Limb (tissue), 2 donors: Measurements from ENCODE around the gene SLC6A6.

Experiments used
- DNase-seq, 2 donors: peaks; one replicate each; pipeline ENCODE4 v3.0.0-alpha.2; 2016; ENCODE audit errors: extremely low spot score in 2 of 2

The SLC6A6 gene

GRCh38 chr3:14518432-14518802, 116.0 kb downstream of the SLC6A6 start:
- peak in 1 of 2 donors; percentile 18 for DNase-seq

- DNase-seq: no peak
Observed at GRCh38 chr3:14518893-14519292, 116.5 kb downstream of the SLC6A6 start.

- DNase-seq: peak in 1 of 2 donors; percentile 9
Observed at GRCh38 chr3:14519406-14519805, 117.0 kb downstream of the SLC6A6 start.

GRCh38 chr3:14520149-14520548, 117.7 kb downstream of the SLC6A6 start:
- DNase-seq: peak in 1 of 2 donors; percentile 9

- DNase-seq: peak in 1 of 2 donors; percentile 16
Observed at GRCh38 chr3:14520967-14521366, 118.6 kb downstream of the SLC6A6 start.

GRCh38 chr3:14521611-14522010, 119.2 kb downstream of the SLC6A6 start:
- peak in 1 of 2 donors; percentile 20 for DNase-seq

- peak in 1 of 2 donors; percentile 43 for DNase-seq
Observed at GRCh38 chr3:14522129-14522691, 119.8 kb downstream of the SLC6A6 start.

GRCh38 chr3:14522768-14523167, 120.4 kb downstream of the SLC6A6 start:
- DNase-seq: no peak

- peak in 1 of 2 donors; percentile 15 for DNase-seq
Observed at GRCh38 chr3:14523792-14524191, 121.4 kb downstream of the SLC6A6 start.

GRCh38 chr3:14524311-14524711, 121.9 kb downstream of the SLC6A6 start:
- peak in 1 of 2 donors; percentile 30 for DNase-seq

- DNase-seq: peak in 1 of 2 donors; percentile 11
Observed at GRCh38 chr3:14524920-14525660, 122.7 kb downstream of the SLC6A6 start.

GRCh38 chr3:14525685-14526631, 123.6 kb downstream of the SLC6A6 start:
- DNase-seq: peak in 1 of 2 donors; percentile 18

- DNase-seq: no peak
Observed at GRCh38 chr3:14528081-14528480, 125.7 kb downstream of the SLC6A6 start.

- no peak for DNase-seq
Observed at GRCh38 chr3:14531856-14532395, 129.5 kb downstream of the SLC6A6 start.

- no peak for DNase-seq
Observed at GRCh38 chr3:14532691-14533456, 130.5 kb downstream of the SLC6A6 start.

- no peak for DNase-seq
Observed at GRCh38 chr3:14533457-14533958, 131.1 kb downstream of the SLC6A6 start.

GRCh38 chr3:14534516-14535191, 132.2 kb downstream of the SLC6A6 start:
- no peak for DNase-seq

- DNase-seq: no peak
Observed at GRCh38 chr3:14535616-14536015, 133.2 kb downstream of the SLC6A6 start.

- DNase-seq: no peak
Observed at GRCh38 chr3:14536055-14536815, 133.8 kb downstream of the SLC6A6 start.
